Activated CD8-positive, alpha-beta memory T cell treated with anti-CD3 and anti-CD28 coated beads for 1 hour (primary cell): Measurements from ENCODE around the gene CDH13.

Experiments used
- DNase-seq, 2 donors: peaks; one replicate each; pipeline ENCODE4 v3.0.0-alpha.2; 2020; ENCODE audit warnings: low read depth in 1 of 2; ENCODE audit errors: extremely low read depth in 1 of 2

Gene CDH13

GRCh38 chr16:83095941-83096692 is 469.3 kb downstream of the CDH13 start:
- no peak for DNase-seq

DNA sequence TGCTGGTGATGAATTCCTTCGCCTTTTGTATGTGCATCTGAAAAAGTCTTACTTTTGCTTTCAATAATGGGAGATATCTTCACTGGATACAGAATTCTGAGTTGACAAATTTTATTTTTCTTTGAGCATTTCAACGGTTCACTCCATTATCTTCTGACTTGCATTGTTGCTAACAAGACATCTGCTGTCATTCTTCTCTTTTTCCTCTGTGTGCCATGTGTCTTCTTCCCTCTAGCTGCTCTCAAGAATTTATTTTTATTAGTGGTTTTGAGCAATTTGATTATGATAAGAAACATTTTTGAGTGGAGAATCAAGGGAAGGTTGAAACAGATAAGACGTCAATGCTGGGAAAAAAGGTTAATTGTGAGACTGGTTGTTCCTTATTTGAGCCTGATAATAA is 471.8 kb downstream of the CDH13 start:
- no peak for DNase-seq

DNA sequence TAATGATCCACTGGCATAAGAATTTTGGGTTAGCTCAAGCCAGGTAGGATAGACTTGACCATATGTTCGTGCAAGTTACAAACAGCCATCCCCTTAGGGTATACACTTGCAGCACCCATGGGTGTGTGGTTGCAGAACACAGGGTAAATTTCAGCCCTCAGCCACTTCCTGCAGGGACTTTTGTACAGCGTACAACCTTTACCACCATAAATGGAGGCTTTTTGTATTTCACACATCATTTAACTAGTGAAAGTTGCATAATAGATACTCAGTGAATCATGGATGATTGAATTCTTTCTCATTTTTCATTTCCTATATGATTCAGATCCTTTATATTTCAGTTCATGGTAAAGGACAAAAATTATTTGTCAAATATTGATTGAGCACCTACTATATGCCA is 473.9 kb downstream of the CDH13 start:
- no peak for DNase-seq

GRCh38 chr16:83102336-83102735 is 475.6 kb downstream of the CDH13 start:
- no peak for DNase-seq

DNA sequence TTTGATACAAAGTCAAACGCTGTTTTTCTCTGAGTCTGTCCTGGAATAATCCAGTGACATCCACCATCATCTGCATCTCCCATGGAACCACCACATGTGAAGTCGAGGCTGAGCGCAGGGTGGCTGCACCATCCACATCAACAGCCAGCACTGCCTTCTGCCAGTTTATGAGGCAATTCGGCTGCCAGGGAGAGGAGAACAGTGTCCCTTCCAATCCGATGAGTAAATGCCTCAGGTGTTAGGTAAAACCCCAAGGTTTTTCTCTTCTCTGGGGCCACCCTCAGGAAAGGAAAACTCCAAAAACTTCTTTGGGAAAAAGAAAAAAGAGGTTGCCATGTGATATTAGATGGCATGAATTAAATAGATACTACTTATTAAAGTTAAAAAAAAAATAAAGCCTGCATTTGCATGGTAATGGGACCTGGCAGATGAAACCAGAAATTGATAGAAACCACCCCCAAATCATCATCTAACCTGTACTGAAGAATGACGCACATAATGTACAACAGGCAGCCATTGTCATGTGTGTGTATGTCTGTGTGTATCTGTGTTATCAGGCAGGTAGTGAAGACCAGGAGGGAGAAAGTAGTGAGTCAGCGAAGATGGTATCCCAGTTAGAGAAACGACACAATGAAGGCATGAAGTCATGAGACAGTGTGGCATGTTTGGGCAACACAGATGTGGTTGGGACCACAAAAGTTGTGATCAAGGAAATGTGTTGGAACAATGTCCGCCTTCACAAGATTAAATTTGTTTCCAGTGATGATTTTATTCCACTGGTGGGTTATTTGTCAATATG is 478.7 kb downstream of the CDH13 start:
- no peak for DNase-seq

- no peak for DNase-seq
These were observed 482.8 kb downstream of the CDH13 start for GRCh38 chr16:83109490-83110125.

DNA sequence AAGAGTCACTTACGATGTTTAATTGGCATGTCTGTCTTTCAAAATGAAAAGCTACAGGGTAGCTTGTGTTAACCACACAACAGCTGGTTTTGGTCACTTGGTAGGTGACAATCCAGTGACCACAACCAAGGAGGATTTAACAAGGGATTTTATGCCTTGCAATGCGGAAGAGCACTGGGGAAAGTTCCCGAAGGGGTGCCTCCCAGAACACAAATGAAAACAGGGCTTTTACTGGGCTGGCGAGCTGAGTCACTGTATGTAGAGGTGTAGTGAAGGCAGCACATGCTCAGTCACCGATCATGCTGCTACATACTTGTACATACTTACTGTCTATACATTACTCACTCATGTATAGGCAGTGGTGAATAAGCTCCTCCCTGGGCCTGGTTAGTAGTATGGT is 483.5 kb downstream of the CDH13 start:
- no peak for DNase-seq

GRCh38 chr16:83113317-83113716 is 486.5 kb downstream of the CDH13 start:
- DNase-seq = no peak

DNA sequence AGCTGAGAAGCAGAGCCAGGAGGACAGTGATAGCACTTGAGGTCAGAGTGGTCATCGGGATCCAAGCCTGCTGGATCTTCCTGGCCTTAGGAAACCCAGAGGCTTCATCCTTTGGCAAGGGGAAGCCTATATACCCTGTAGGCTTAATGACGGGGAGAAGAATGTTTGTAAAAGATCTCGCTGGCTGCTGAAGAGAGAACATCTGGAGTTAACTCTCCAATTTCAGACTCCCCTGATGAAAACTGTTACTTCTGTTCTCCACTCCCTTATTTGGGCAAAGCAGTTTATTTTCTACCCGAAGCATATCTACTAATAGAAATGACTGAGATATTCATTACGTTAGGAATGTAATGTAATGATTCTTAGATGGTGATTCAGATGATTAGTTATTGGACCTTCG is 487.0 kb downstream of the CDH13 start:
- DNase-seq = no peak

DNA sequence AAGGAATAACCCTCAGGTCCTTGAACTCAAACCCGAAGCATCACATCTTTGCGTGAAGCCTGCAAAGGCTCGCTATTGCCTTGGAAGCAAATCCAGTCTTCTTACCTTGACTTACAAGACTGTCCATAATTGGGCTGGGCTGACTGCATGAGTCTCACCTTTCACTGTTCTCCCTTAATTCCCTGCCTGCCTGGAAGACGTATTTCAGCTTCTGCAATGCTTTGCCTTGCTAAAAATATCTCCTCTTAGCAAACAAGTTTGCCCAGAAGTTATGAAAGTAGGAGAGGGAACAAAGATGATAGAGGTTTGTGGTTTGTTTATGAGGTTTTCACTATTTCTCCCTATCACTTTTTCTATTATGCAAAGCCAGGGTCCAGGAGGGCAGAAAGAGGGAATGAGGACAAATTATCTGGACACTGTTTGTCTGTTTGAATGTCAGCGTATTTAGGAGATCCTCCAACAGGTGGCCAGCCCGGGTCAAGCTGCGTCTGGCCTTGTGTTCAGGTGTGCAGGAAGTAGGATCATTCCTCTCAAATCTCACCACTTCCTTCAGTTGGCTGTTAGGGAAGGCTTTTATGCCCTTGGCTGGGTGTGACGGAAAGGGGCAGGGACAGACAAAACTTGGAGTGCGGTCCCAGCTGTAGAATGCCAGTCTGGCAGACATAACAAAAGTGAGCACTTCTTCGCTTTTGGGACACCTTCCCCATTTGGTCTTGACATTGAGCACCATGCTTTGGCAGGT is 488.9 kb downstream of the CDH13 start:
- DNase-seq = no peak

DNA sequence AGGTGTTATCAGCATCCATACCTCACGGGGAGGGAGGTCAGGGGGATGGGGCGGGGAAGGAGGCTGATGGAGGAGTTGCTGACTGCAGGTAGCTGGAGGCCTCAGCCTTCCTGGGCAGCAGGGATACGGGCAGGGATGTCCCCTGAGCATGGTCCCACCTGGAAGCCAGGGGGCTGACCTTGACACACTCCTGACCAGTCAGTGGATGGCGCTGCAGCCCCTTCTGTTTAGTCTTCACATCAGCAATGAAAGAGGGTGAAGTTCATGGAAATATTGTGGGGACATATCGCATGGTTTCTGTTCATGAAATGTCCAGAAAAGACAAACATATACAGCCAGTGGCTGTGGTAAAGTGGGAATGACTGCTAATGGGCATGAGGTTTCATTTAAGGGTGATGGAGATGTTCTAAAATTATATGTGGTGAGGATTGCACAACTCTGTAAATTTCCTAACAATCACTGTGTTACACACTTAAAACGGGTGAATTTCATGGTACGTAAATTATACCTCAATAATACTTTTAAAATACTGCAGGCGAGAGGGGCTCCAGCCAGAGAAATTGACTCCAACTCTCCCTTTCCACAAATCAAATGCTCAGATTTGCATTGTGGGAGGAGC is 489.6 kb downstream of the CDH13 start:
- no peak for DNase-seq

GRCh38 chr16:83117810-83118209 is 491.0 kb downstream of the CDH13 start:
- no peak for DNase-seq

GRCh38 chr16:83118365-83118764 is 491.6 kb downstream of the CDH13 start:
- DNase-seq = no peak

- DNase-seq = no peak
These were observed 499.3 kb downstream of the CDH13 start for GRCh38 chr16:83125999-83126568.

DNA sequence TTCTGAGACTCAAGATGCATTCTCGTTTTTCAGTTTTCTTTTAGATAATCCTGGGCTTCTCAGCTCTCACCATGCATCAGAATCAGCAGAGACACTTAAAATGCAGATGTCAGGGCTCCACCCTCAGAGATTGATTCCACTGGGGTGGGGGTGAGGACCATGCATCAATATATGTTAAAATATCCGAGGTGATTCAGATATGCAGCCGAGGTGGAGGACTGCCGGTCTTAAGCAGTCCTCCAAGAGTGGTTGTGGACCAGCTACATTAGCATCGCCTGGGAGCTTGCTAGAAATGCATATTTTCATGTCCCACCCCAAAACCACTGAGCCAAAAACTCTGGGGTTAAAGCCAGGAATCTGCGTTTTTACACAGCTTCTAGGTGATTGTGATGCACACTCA is 501.3 kb downstream of the CDH13 start:
- DNase-seq = no peak

GRCh38 chr16:83130039-83130438 is 503.3 kb downstream of the CDH13 start:
- no peak for DNase-seq

DNA sequence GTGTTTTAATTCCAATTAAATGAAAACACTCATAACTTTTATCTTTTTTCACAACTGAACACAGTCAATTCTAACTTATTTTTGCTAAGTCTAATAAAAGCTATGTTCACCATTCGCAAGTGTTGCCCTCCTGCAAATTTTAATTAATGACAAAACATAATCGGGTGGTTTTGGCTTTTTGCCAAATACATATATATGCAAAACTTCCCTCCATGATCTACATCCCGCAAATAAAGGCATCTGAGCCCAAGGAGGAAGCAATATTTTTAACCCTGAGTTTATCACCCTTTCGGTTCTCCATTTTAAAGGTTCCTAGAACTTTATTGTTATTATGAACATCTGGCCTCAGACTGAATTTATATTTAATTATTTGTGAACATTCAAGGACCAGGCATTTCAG is 507.9 kb downstream of the CDH13 start:
- DNase-seq = no peak

GRCh38 chr16:83136419-83136818 is 509.6 kb downstream of the CDH13 start:
- DNase-seq = no peak

DNA sequence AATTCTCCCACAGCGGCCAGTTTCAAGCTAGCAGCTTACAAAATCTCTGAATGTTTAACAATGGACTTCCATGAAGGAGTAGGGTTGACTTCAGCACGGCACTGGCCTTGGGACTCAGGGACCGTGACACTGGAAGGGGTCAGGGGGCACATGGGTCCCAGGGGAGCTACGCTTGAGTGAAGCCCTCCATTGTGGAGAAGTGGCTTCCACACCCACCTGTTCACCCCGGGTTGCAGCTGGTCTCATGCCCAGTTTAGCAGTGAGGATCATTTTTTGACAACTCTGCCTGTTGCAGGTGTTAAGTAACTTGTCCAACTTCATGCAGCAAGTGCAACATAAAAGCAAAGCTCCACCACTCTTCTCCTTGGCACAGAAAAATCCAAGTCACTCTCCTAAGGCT is 510.2 kb downstream of the CDH13 start:
- no peak for DNase-seq

DNA sequence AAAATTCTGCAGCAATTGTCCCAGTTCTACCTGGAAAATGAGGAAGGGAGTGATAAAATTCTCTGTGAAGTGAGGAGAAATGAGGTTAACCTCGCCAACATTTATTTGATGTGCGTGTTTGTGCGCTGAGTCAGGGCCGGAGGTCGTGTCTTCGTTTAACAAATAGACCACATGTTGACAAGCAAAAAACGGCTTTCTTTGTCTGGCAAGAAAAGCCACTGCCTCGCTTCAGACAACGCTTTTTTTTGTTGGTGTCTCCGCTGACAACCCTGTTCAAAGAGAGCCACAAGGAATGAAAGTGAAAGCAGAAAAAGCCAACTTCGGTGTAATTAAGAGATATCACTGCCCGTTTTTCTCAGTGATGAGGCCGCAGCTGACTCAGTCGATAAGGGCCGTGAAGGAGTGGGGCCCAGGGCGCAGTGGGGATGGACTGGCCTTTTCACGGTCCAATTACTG is 510.6 kb downstream of the CDH13 start:
- no peak for DNase-seq
